DMS53 treated with DMSO at 0.1 percent for 48 hours (cell line): ENCODE data around the gene CARD6.
"Not testable (repeated sequence)": the region's sequence is repeated elsewhere in the genome, so short reads cannot be mapped to it uniquely, and the experiment has no call there.

Experiments
- DNase-seq: peaks from one replicate; lab custom pipeline; 2025; ENCODE audit not compliant: unreplicated experiment; lab: John Stamatoyannopoulos, UW

CARD6 gene

GRCh38 chr5:40869384-40869783, 28.2 kb downstream of the CARD6 start:
- no peak for DNase-seq

- DNase-seq = no peak
These were observed 30.0 kb downstream of the CARD6 start for GRCh38 chr5:40871177-40871576.

GRCh38 chr5:40872253-40872652, 31.1 kb downstream of the CARD6 start:
- DNase-seq = not testable (repeated sequence)

GRCh38 chr5:40873286-40873880, 32.2 kb downstream of the CARD6 start:
- no peak for DNase-seq

- no peak for DNase-seq
These were observed 34.8 kb downstream of the CARD6 start for GRCh38 chr5:40875958-40876357.

- DNase-seq = no peak
These were observed 36.3 kb downstream of the CARD6 start for GRCh38 chr5:40877371-40877988.

GRCh38 chr5:40879163-40879942, 38.2 kb downstream of the CARD6 start:
- DNase-seq = peak; percentile 35

- no peak for DNase-seq
These were observed 41.1 kb downstream of the CARD6 start for GRCh38 chr5:40882291-40882690.

GRCh38 chr5:40883051-40883450, 41.9 kb downstream of the CARD6 start:
- not testable (repeated sequence) for DNase-seq

GRCh38 chr5:40895440-40896425, 54.6 kb downstream of the CARD6 start:
- DNase-seq = not testable (repeated sequence)

GRCh38 chr5:40904205-40904993, 63.2 kb downstream of the CARD6 start:
- peak; percentile 30 for DNase-seq

- no peak for DNase-seq
These were observed 63.8 kb downstream of the CARD6 start for GRCh38 chr5:40904994-40905306.

GRCh38 chr5:40906351-40906751, 65.2 kb downstream of the CARD6 start:
- DNase-seq = no peak

GRCh38 chr5:40909264-40909663, 68.1 kb downstream of the CARD6 start, which contains the start of gene C7:
Gene C7 (plus strand): TSS chr5:40909497. CDS start chr5:40909611, 114 bp downstream.
- DNase-seq = no peak

- no peak for DNase-seq
These were observed 68.6 kb downstream of the CARD6 start for GRCh38 chr5:40909723-40910122.
